ENCODE data around the gene HDAC4. TPM values are rescaled to one million over a fixed set of nuclear protein-coding genes. Genes with fewer than 3 reads are reported as not detected.

HDAC4 gene
- total and polyA plus RNA-seq, 2 experiments from 2014 or later, result 8.1 to 41.8 TPM

GRCh38 chr2:239376942-239377531, 23.8 kb downstream of the HDAC4 start:
- H3F3A ChIP-seq (replicated peaks; ENCODE audit: low read depth), result 0 out of 2 replicates have a peak, but pooled peaks cover 2% of the 10 kb centered on the region
- Mint-ChIP-seq H3K4me3 (no peak overlapping the region), H3K36me3 (ENCODE audit: low read depth) (peaks cover 7% of the 10 kb centered on the region; the same call in 2 of the 3 replicates), H3K9me3 (no peaks in the 10 kb centered on the region), H3K4me1 (peaks cover 29% of the 10 kb centered on the region), H3K27ac (peak overlapping the region; percentile 31; the same call in 1 of the 2 replicates), H3K27me3 (ENCODE audit: insufficient read depth, low read depth, poor library complexity) (peaks cover 8% of the 10 kb centered on the region)
- H2AFZ ChIP-seq, result no peak overlapping the region
- no peak overlapping the region for H3K27ac ChIP-seq (ENCODE audit: low read depth)
- no peak overlapping the region for H3K4me2 ChIP-seq
- no peak overlapping the region for H3K4me3 ChIP-seq
- no peaks in the 10 kb centered on the region for H3K36me3 ChIP-seq (ENCODE audit: insufficient read depth)
- H3K9me2 ChIP-seq (ENCODE audit: insufficient read depth), result no peaks in the 10 kb centered on the region
- no peaks in the 10 kb centered on the region for H3K27me3 ChIP-seq (ENCODE audit: insufficient read depth)
- H3K4me1 ChIP-seq (ENCODE audit: insufficient read depth), result peaks cover 19% of the 10 kb centered on the region
- DNase-seq (ENCODE audit: low spot score), result no peak
- peaks cover 15% of the 10 kb centered on the region for H4K20me1 ChIP-seq (replicated peaks; ENCODE audit: insufficient read depth)
- peaks cover 79% of the 10 kb centered on the region for H3K79me2 ChIP-seq (replicated peaks; ENCODE audit: insufficient read depth)
- no peak for TF ChIP-seq ZNF331 (CRISPR knock-in tag; IDR thresholded peaks at IDR 0.05; ENCODE audit: low read depth)
- no peak for TF ChIP-seq REST (IDR thresholded peaks at IDR 0.05; ENCODE audit: unreplicated experiment)
- TF ChIP-seq, protein P1, sequence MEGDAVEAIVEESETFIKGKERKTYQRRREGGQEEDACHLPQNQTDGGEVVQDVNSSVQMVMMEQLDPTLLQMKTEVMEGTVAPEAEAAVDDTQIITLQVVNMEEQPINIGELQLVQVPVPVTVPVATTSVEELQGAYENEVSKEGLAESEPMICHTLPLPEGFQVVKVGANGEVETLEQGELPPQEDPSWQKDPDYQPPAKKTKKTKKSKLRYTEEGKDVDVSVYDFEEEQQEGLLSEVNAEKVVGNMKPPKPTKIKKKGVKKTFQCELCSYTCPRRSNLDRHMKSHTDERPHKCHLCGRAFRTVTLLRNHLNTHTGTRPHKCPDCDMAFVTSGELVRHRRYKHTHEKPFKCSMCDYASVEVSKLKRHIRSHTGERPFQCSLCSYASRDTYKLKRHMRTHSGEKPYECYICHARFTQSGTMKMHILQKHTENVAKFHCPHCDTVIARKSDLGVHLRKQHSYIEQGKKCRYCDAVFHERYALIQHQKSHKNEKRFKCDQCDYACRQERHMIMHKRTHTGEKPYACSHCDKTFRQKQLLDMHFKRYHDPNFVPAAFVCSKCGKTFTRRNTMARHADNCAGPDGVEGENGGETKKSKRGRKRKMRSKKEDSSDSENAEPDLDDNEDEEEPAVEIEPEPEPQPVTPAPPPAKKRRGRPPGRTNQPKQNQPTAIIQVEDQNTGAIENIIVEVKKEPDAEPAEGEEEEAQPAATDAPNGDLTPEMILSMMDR (conservative IDR thresholded peaks at IDR 0.05; ENCODE audit: low read depth in 2 of 2), result no peak
- TF ChIP-seq JUNB (IDR thresholded peaks at IDR 0.05; ENCODE audit: unreplicated experiment), result no peak
- TF ChIP-seq ZNF114 (CRISPR knock-in tag; IDR thresholded peaks at IDR 0.05), result no peak
- TF ChIP-seq, protein P2, sequence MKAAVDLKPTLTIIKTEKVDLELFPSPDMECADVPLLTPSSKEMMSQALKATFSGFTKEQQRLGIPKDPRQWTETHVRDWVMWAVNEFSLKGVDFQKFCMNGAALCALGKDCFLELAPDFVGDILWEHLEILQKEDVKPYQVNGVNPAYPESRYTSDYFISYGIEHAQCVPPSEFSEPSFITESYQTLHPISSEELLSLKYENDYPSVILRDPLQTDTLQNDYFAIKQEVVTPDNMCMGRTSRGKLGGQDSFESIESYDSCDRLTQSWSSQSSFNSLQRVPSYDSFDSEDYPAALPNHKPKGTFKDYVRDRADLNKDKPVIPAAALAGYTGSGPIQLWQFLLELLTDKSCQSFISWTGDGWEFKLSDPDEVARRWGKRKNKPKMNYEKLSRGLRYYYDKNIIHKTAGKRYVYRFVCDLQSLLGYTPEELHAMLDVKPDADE (IDR thresholded peaks at IDR 0.05), result no peak
- TF ChIP-seq, protein P3, sequence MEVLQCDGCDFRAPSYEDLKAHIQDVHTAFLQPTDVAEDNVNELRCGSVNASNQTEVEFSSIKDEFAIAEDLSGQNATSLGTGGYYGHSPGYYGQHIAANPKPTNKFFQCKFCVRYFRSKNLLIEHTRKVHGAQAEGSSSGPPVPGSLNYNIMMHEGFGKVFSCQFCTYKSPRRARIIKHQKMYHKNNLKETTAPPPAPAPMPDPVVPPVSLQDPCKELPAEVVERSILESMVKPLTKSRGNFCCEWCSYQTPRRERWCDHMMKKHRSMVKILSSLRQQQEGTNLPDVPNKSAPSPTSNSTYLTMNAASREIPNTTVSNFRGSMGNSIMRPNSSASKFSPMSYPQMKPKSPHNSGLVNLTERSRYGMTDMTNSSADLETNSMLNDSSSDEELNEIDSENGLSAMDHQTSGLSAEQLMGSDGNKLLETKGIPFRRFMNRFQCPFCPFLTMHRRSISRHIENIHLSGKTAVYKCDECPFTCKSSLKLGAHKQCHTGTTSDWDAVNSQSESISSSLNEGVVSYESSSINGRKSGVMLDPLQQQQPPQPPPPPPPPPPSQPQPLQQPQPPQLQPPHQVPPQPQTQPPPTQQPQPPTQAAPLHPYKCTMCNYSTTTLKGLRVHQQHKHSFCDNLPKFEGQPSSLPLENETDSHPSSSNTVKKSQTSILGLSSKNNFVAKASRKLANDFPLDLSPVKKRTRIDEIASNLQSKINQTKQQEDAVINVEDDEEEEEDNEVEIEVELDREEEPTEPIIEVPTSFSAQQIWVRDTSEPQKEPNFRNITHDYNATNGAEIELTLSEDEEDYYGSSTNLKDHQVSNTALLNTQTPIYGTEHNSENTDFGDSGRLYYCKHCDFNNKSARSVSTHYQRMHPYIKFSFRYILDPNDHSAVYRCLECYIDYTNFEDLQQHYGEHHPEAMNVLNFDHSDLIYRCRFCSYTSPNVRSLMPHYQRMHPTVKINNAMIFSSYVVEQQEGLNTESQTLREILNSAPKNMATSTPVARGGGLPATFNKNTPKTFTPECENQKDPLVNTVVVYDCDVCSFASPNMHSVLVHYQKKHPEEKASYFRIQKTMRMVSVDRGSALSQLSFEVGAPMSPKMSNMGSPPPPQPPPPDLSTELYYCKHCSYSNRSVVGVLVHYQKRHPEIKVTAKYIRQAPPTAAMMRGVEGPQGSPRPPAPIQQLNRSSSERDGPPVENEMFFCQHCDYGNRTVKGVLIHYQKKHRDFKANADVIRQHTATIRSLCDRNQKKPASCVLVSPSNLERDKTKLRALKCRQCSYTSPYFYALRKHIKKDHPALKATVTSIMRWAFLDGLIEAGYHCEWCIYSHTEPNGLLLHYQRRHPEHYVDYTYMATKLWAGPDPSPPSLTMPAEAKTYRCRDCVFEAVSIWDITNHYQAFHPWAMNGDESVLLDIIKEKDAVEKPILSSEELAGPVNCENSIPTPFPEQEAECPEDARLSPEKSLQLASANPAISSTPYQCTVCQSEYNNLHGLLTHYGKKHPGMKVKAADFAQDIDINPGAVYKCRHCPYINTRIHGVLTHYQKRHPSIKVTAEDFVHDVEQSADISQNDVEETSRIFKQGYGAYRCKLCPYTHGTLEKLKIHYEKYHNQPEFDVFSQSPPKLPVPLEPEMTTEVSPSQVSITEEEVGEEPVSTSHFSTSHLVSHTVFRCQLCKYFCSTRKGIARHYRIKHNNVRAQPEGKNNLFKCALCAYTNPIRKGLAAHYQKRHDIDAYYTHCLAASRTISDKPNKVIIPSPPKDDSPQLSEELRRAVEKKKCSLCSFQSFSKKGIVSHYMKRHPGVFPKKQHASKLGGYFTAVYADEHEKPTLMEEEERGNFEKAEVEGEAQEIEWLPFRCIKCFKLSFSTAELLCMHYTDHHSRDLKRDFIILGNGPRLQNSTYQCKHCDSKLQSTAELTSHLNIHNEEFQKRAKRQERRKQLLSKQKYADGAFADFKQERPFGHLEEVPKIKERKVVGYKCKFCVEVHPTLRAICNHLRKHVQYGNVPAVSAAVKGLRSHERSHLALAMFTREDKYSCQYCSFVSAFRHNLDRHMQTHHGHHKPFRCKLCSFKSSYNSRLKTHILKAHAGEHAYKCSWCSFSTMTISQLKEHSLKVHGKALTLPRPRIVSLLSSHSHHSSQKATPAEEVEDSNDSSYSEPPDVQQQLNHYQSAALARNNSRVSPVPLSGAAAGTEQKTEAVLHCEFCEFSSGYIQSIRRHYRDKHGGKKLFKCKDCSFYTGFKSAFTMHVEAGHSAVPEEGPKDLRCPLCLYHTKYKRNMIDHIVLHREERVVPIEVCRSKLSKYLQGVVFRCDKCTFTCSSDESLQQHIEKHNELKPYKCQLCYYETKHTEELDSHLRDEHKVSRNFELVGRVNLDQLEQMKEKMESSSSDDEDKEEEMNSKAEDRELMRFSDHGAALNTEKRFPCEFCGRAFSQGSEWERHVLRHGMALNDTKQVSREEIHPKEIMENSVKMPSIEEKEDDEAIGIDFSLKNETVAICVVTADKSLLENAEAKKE (CRISPR knock-in tag; IDR thresholded peaks at IDR 0.05), result no peak
- no peak for TF ChIP-seq EZH2 (IDR thresholded peaks at IDR 0.05; ENCODE audit: low read depth, unreplicated experiment)
- no peak for TF ChIP-seq STAT1 (IDR thresholded peaks at IDR 0.05; ENCODE audit: unreplicated experiment)
- no peak for TF ChIP-seq EZH2phosphoT487 (IDR thresholded peaks at IDR 0.05; ENCODE audit: unreplicated experiment)
- no peak for TF ChIP-seq POLR2AphosphoS5 (IDR thresholded peaks at IDR 0.05; ENCODE audit: low read depth)
- no peak for TF ChIP-seq NANOG (IDR thresholded peaks at IDR 0.05; ENCODE audit: borderline replicate concordance)
- no peak for TF ChIP-seq CREB1 (CRISPR knock-in tag; IDR thresholded peaks at IDR 0.05; ENCODE audit: low read depth)
- no peak for ATAC-seq

All from GM23338 (cell line).